H1 (cell line): ENCODE measurements around the gene CLDN24. TPM values are rescaled to one million over a fixed set of nuclear protein-coding genes. Genes with fewer than 3 reads are reported as not detected.

Experiments
- CTCF ChIA-PET: fragments of 300-600 bp; sonication (Branson Sonifier 250); formaldehyde crosslinking; loops from one replicate; lab custom pipeline; 2021; ENCODE audit not compliant: partially characterized antibody; lab: Charles Lee
- POLR2A ChIA-PET: fragments of 300-600 bp; sonication (Branson Sonifier 250); formaldehyde crosslinking; loops from one replicate; lab custom pipeline; 2021; ENCODE audit warnings: inconsistent platforms; ENCODE audit not compliant: partially characterized antibody; lab: Charles Lee
- DNase-seq, 2 experiments: peaks; one replicate each; pipeline versions ENCODE4 v3.0.0 to v3.0.0-alpha.2; 2010 to 2022; ENCODE audit warnings: low spot score in 2 of 2, low read depth in 1 of 2, mixed read lengths in 1 of 2
- FAIRE-seq: peaks from 2 replicates; lab custom pipeline; 2011; peaks lifted over from hg19 to GRCh38; lab: Jason Lieb, UNC
- H2AFZ ChIP-seq: 2 replicates; pipeline ENCODE4 v1.8.1; 2012; ENCODE audit warnings: low read length, inconsistent platforms
- H2AK5ac ChIP-seq: 2 replicates; pipeline ENCODE4 v1.6.1; 2013; ENCODE audit warnings: low read depth, low read length
- H2BK120ac ChIP-seq: replicated peaks from 2 replicates; pipeline ENCODE3; 2013; ENCODE audit warnings: low read depth, low read length, inconsistent platforms
- H2BK12ac ChIP-seq: 2 replicates; pipeline ENCODE4 v1.6.1; 2013; ENCODE audit warnings: low read depth, low read length
- H2BK15ac ChIP-seq: 2 replicates; pipeline ENCODE4 v1.6.1; 2013; ENCODE audit warnings: low read length
- H2BK20ac ChIP-seq: 2 replicates; pipeline ENCODE4 v1.6.1; 2013; ENCODE audit warnings: low read length
- H2BK5ac ChIP-seq: 2 replicates; pipeline ENCODE4 v1.6.1; 2013; ENCODE audit warnings: low read depth, low read length
- H3K14ac ChIP-seq: 2 replicates; pipeline ENCODE4 v1.6.1; 2013; ENCODE audit warnings: inconsistent platforms; ENCODE audit not compliant: insufficient read length
- H3K18ac ChIP-seq: 2 replicates; pipeline ENCODE4 v1.6.1; 2013; ENCODE audit warnings: low read length; ENCODE audit errors: extremely low read depth
- H3K23ac ChIP-seq: 2 replicates; pipeline ENCODE4 v1.6.1; 2013; ENCODE audit warnings: inconsistent platforms; ENCODE audit not compliant: insufficient read length
- H3K23me2 ChIP-seq: 2 replicates; pipeline ENCODE4 v1.6.1; 2013; ENCODE audit warnings: low read depth, low read length
- H3K27ac ChIP-seq: 2 replicates; pipeline ENCODE4 v1.6.1; 2011; ENCODE audit warnings: low read depth, low read length, inconsistent platforms
- H3K27me3 ChIP-seq, 4 experiments: replicated peaks in 1 of 4; 1 replicate in 1 of 4; 2 replicates in 3 of 4; pipeline versions ENCODE4 v1.6.1 to v1.8.1; 2011 to 2013; ENCODE audit warnings: low read length in 3 of 4, mild to moderate bottlenecking in 3 of 4, inconsistent platforms in 2 of 4, mixed read lengths in 2 of 4, moderate library complexity in 1 of 4; ENCODE audit not compliant: control insufficient read depth in 3 of 4, insufficient read depth in 3 of 4; ENCODE audit errors: extremely low read depth in 1 of 4
- H3K36me3 ChIP-seq, 4 experiments: 2 replicates each; pipeline versions ENCODE4 v1.6.1 to v1.8.1; 2011 to 2013; ENCODE audit warnings: mild to moderate bottlenecking in 4 of 4, low read length in 3 of 4, moderate library complexity in 2 of 4, control low read depth in 1 of 4, inconsistent platforms in 1 of 4; ENCODE audit not compliant: insufficient read depth in 4 of 4, control insufficient read depth in 2 of 4
- H3K4ac ChIP-seq: replicated peaks from 2 replicates; pipeline ENCODE3; 2013; ENCODE audit warnings: low read length, low read depth, mixed read lengths, inconsistent platforms; ENCODE audit not compliant: insufficient read length
- H3K4me1 ChIP-seq, 4 experiments: replicated peaks in 1 of 4; 1 replicate in 1 of 4; 2 replicates in 3 of 4; pipeline versions ENCODE4 v1.6.1 to v1.8.1; 2011 to 2013; ENCODE audit warnings: low read length in 3 of 4, inconsistent platforms in 2 of 4, mixed read lengths in 1 of 4; ENCODE audit not compliant: insufficient read depth in 4 of 4, control insufficient read depth in 3 of 4
- H3K4me2 ChIP-seq, 2 experiments: 2 replicates each; pipeline versions ENCODE4 v1.6.1 to v1.8.1; 2011 to 2013; ENCODE audit warnings: low read depth in 2 of 2, low read length in 2 of 2, control low read depth in 1 of 2, inconsistent platforms in 1 of 2, mild to moderate bottlenecking in 1 of 2; ENCODE audit not compliant: insufficient read depth in 1 of 2
- H3K4me3 ChIP-seq, 4 experiments: fragments of 200-600, 300-600 bp in 1 of 4; sonication (generic), shearing (Covaris generic), sonication (Bioruptor Twin) in 1 of 4; 2 replicates each; pipeline versions ENCODE4 v1.5.1 to v1.8.1; 2011 to 2016; ENCODE audit warnings: low read length in 4 of 4, low read depth in 3 of 4, control low read depth in 2 of 4, inconsistent platforms in 2 of 4, mild to moderate bottlenecking in 2 of 4, mixed read lengths in 1 of 4, moderate library complexity in 1 of 4; ENCODE audit not compliant: insufficient read depth in 2 of 4; ENCODE audit errors: extremely low read depth in 1 of 4
- H3K56ac ChIP-seq: replicated peaks from 2 replicates; pipeline ENCODE3; 2013; ENCODE audit warnings: low read depth, mild to moderate bottlenecking, mixed read lengths, low read length, inconsistent platforms; ENCODE audit not compliant: insufficient read length
- H3K79me1 ChIP-seq: 2 replicates; pipeline ENCODE4 v1.6.1; 2013; ENCODE audit warnings: low read depth, low read length, control low read depth
- H3K79me2 ChIP-seq, 2 experiments: 2 replicates each; pipeline versions ENCODE4 v1.6.1 to v1.8.1; 2012 to 2013; ENCODE audit warnings: low read length in 2 of 2, mild to moderate bottlenecking in 2 of 2, inconsistent platforms in 1 of 2; ENCODE audit not compliant: insufficient read depth in 2 of 2, control insufficient read depth in 1 of 2
- H3K9ac ChIP-seq, 4 experiments: replicated peaks in 1 of 4; 1 replicate in 1 of 4; 2 replicates in 3 of 4; pipeline versions ENCODE4 v1.6.1 to v1.8.1; 2011 to 2013; ENCODE audit warnings: low read depth in 3 of 4, low read length in 3 of 4, control low read depth in 2 of 4, mild to moderate bottlenecking in 2 of 4, moderate library complexity in 2 of 4, inconsistent platforms in 1 of 4; ENCODE audit errors: extremely low read depth in 1 of 4
- H3K9me3 ChIP-seq, 2 experiments: 2 replicates each; pipeline versions ENCODE4 v1.6.1 to v1.8.1; 2012 to 2013; ENCODE audit warnings: mild to moderate bottlenecking in 2 of 2, moderate library complexity in 2 of 2, control low read depth in 1 of 2, inconsistent platforms in 1 of 2, low read depth in 1 of 2, low read length in 1 of 2, mixed read lengths in 1 of 2; ENCODE audit not compliant: insufficient read depth in 2 of 2
- H4K20me1 ChIP-seq, 2 experiments: replicated peaks in 1 of 2; 2 replicates each; pipeline versions ENCODE3 to v1.8.1; 2011 to 2013; ENCODE audit warnings: inconsistent platforms in 2 of 2, low read length in 2 of 2, mild to moderate bottlenecking in 1 of 2; ENCODE audit not compliant: insufficient read depth in 2 of 2, control insufficient read depth in 1 of 2
- H4K5ac ChIP-seq: 2 replicates; pipeline ENCODE4 v1.6.1; 2013; ENCODE audit warnings: low read length, low read depth, mixed read lengths, inconsistent platforms; ENCODE audit not compliant: insufficient read length
- H4K8ac ChIP-seq: 2 replicates; pipeline ENCODE4 v1.8.0; 2013; ENCODE audit warnings: mild to moderate bottlenecking, moderate library complexity, low read length, inconsistent platforms; ENCODE audit not compliant: insufficient read depth; ENCODE audit errors: extremely low read depth
- H4K91ac ChIP-seq: replicated peaks from 2 replicates; pipeline ENCODE3; 2013; ENCODE audit warnings: low read length, mixed read lengths, inconsistent platforms; ENCODE audit not compliant: insufficient read length
- CEBPB ChIP-seq: IDR thresholded peaks from 2 replicates; pipeline ENCODE4 v1.6.1; 2012; ENCODE audit warnings: low read depth, low read length
- CHD2 ChIP-seq: IDR thresholded peaks from 2 replicates; pipeline ENCODE4 v1.6.1; 2012; ENCODE audit warnings: low read length, improper control_type of control experiment
- EP300 ChIP-seq, 2 experiments: IDR thresholded peaks; 1 replicate in 1 of 2; 2 replicates in 1 of 2; pipeline ENCODE4 v1.6.1; 2011 to 2012; ENCODE audit warnings: low read depth in 2 of 2, low read length in 2 of 2, mild to moderate bottlenecking in 2 of 2, borderline replicate concordance in 1 of 2, inconsistent platforms in 1 of 2, moderate library complexity in 1 of 2
- HDAC6 ChIP-seq: IDR thresholded peaks from one replicate; pipeline ENCODE4 v1.7.1; 2012; ENCODE audit warnings: low read depth, mild to moderate bottlenecking, inconsistent platforms, low read length, moderate library complexity
- JUN ChIP-seq: IDR thresholded peaks from 2 replicates; pipeline ENCODE4 v1.6.1; 2011; ENCODE audit warnings: low read depth, mild to moderate bottlenecking, improper control_type of control experiment, low read length
- KDM4A ChIP-seq: IDR thresholded peaks from one replicate; pipeline ENCODE4 v1.7.1; 2012; ENCODE audit warnings: low read depth, mild to moderate bottlenecking, moderate library complexity, low read length, inconsistent platforms; ENCODE audit not compliant: severe bottlenecking
- MAFK ChIP-seq: IDR thresholded peaks from 2 replicates; pipeline ENCODE4 v1.6.1; 2012; ENCODE audit warnings: low read depth, mild to moderate bottlenecking, improper control_type of control experiment, low read length
- POU5F1 ChIP-seq: IDR thresholded peaks from 2 replicates; pipeline ENCODE4 v1.6.1; 2011; ENCODE audit warnings: low read depth, mild to moderate bottlenecking, low read length, moderate library complexity
- SAP30 ChIP-seq: fragments of 300-600 bp; sonication (generic); IDR thresholded peaks from 2 replicates; pipeline ENCODE4 v1.7.1; 2012; ENCODE audit warnings: low read length, moderate library complexity, mild to moderate bottlenecking, inconsistent platforms; ENCODE audit not compliant: insufficient read depth, insufficient replicate concordance
- SIRT6 ChIP-seq: IDR thresholded peaks from one replicate; pipeline ENCODE4 v1.7.1; 2012; ENCODE audit warnings: low read length, inconsistent platforms
- YY1 ChIP-seq: IDR thresholded peaks from 2 replicates; pipeline ENCODE4 v1.6.1; 2011; ENCODE audit warnings: low read depth, mild to moderate bottlenecking, low read length
- WGBS, 2 experiments: shearing (Covaris generic) in 1 of 2; methylation state at CpG; one replicate each; pipeline versions ENCODE4 v1.1.6 to v1.1.7; 2013 to 2015; ENCODE audit warnings: low lambda C conversion rate in 2 of 2, mixed read lengths in 2 of 2, inconsistent platforms in 1 of 2, low coverage in 1 of 2, missing lambda C conversion rate in 1 of 2; ENCODE audit not compliant: insufficient replicate concordance in 2 of 2, insufficient coverage in 1 of 2, insufficient read length in 1 of 2; ENCODE audit errors: extremely low coverage in 1 of 2, missing lambda C conversion rate in 1 of 2; 5-methylcytosine and 5-hydroxymethylcytosine counted together
- polyA plus RNA-seq, 7 experiments: library from polyadenylated mRNA; depleted of rRNA in 3 of 7; stranded (reverse) in 5 of 7; unstranded in 2 of 7; fragments of >200 nt in 5 of 7; fragments of 200-250 nt in 2 of 7; gene quantifications; 1 replicate in 5 of 7; 2 replicates in 1 of 7; 4 replicates in 1 of 7; pipeline versions ENCODE4 v1.2.1 to v1.2.3, GENCODE V29; 2011 to 2013; ENCODE audit warnings: missing spikeins in 2 of 7, mixed read lengths in 2 of 7
- total RNA-seq: library from RNA; stranded (reverse); fragmentation: NEBNext Ultra II Directional; extraction: Animal tissue kit (Norgen Biotek cat#: 25700); gene quantifications from 2 replicates; pipeline ENCODE4 v1.2.1, GENCODE V29; 2021

CLDN24 gene
- total and polyA plus RNA-seq, 2 of the 8 experiments (the other 6 are each of a cell fraction or from before 2014, with no cell fraction given): not detected

- Histone ChIP-seq H3K4ac (no peak overlapping the region), H4K20me1 (no peaks in the 10 kb centered on the region), H3K18ac (no peak overlapping the region), H4K8ac (no peak overlapping the region), H3K27ac (no peak overlapping the region), H3K27me3 (no peaks in the 10 kb centered on the region), H2AK5ac (no peak overlapping the region), H3K14ac (no peak overlapping the region), H3K36me3 (no peaks in the 10 kb centered on the region; a peak in 1 of 8 replicates), H4K91ac (no peak overlapping the region), H3K79me2 (no peaks in the 10 kb centered on the region), H2BK15ac (no peak overlapping the region), H3K23me2 (no peaks in the 10 kb centered on the region), H2BK20ac (no peak overlapping the region), H3K9me3 (peaks cover 5 to 6% of the 10 kb centered on the region in 2 experiments; a peak in 1 of 4 replicates), H3K4me2 (no peak overlapping the region), H2BK120ac (no peak overlapping the region), H3K9ac (no peak overlapping the region), H4K5ac (no peak overlapping the region), H3K79me1 (no peaks in the 10 kb centered on the region), H2BK12ac (no peak overlapping the region), H2AFZ (no peak overlapping the region), H3K4me1 (no peaks in the 10 kb centered on the region), H3K4me3 (no peak overlapping the region), H3K56ac (no peak overlapping the region), H2BK5ac (no peak overlapping the region), H3K23ac (no peak overlapping the region)
- POLR2A ChIA-PET: no interaction called here
- FAIRE-seq (no peak), DNase-seq (no peak)
- TF ChIP-seq CEBPB (no peak), YY1 (no peak), SAP30 (no peak), POU5F1 (no peak), MAFK (no peak), KDM4A (no peak), EP300 (IDR thresholded peaks at IDR 0.05; ENCODE audit: borderline replicate concordance in 1 of 2, low read depth in 2 of 2, low read length in 2 of 2) (no peak), CHD2 (no peak), JUN (no peak), SIRT6 (no peak), HDAC6 (no peak)
- CTCF ChIA-PET: interaction anchor here (0.6 to 1.1 kb wide), 2 partner anchors 41 to 83 kb away, joined by 3 read pairs; no protein-coding TSS in a partner anchor
- WGBS, 2 experiments: 89% methylated on average over 7 of the region's 7 CpGs; no CpG with 5 or more reads in 1 of the 2 experiments
Measured at GRCh38 chr4:183324619-183325018, 2.4 kb upstream of the CLDN24 start.
